ENCODE measurements around the gene RICTOR. TPM values are rescaled to one million over a fixed set of nuclear protein-coding genes. Genes with fewer than 3 reads are reported as not detected.

RICTOR gene
- total and polyA plus RNA-seq, 9 of the 15 experiments (the other 6 are each of a cell fraction or from before 2014, with no cell fraction given), result 13.9 to 46.6 (median 22.6) TPM

- Histone ChIP-seq H3K9me3 (replicated peaks; ENCODE audit: control insufficient read depth, insufficient read depth, low read depth, low read length) (no peaks in the 10 kb centered on the region; the same call in 1 of the 2 replicates), H4K20me1 (replicated peaks; ENCODE audit: control insufficient read depth, insufficient read depth, low read length) (no peaks in the 10 kb centered on the region), H3K79me2 (ENCODE audit: control insufficient read depth, insufficient read depth, low read length) (no peaks in the 10 kb centered on the region), H2AFZ (ENCODE audit: low read depth, low read length) (peak overlapping the region; percentile 32; the same call in 1 of the 2 replicates), H3K4me2 (ENCODE audit: insufficient read depth, low read length) (no peak overlapping the region), H3K9ac (ENCODE audit: insufficient read depth in 1 of 2, low read depth in 2 of 2, low read length in 2 of 2) (no peak overlapping the region), H3K27ac (ENCODE audit: extremely low read depth, low read depth, low read length) (no peak overlapping the region), H3K4me3 (no peak overlapping the region), H3K36me3 (ENCODE audit: control insufficient read depth, insufficient read depth, low read length) (no peaks in the 10 kb centered on the region), H3K27me3 (ENCODE audit: control insufficient read depth in 2 of 2, insufficient read depth in 2 of 2, low read length in 2 of 2) (no peaks in the 10 kb centered on the region), H3K9me1 (ENCODE audit: control insufficient read depth, insufficient read depth, low read length) (no peaks in the 10 kb centered on the region), H3K4me1 (replicated peaks in 1 of 2; ENCODE audit: control insufficient read depth in 2 of 2, insufficient read depth in 2 of 2, low read length in 2 of 2) (peaks cover 0 to 2% of the 10 kb centered on the region in 2 experiments; a peak in 2 of 5 replicates)
- ChIA-PET POLR2A (interaction anchor here (0.7 to 2.1 kb wide), 2 partner anchors 8 to 697 kb away, joined by 3 to 5 read pairs; no protein-coding TSS in a partner anchor), CTCF (ENCODE audit: low intra/inter-chr PET ratio) (interaction anchor here (0.7 kb wide), 1 partner anchor 11 kb away, joined by 3 read pairs; no protein-coding TSS in a partner anchor)
- 45% methylated on average over 4 of the region's 4 CpGs for WGBS (ENCODE audit: insufficient coverage, low coverage, missing lambda C conversion rate)
- intact Hi-C loops (cut with micrococcal nuclease) (no loop called here), in situ Hi-C loops (cut with MboI) (no loop called here)
- ATAC-seq (peak; percentile 76), DNase-seq (ENCODE audit: extremely low read depth in 1 of 4, low spot score in 3 of 4) (no peak), FAIRE-seq (no peak)
- BruUV-seq (replicated peaks), result no TSS peak
- TF ChIP-seq RFX5 (IDR thresholded peaks at IDR 0.05; ENCODE audit: low read depth, low read length) (no peak), JUNB (CRISPR knock-in tag; conservative IDR thresholded peaks at IDR 0.05) (no peak), CAMTA2 (CRISPR knock-in tag; conservative IDR thresholded peaks at IDR 0.05) (no peak), TARDBP (IDR thresholded peaks at IDR 0.05) (no peak), GATA2 (CRISPR knock-in tag; IDR thresholded peaks at IDR 0.05) (no peak), SMARCA4 (IDR thresholded peaks at IDR 0.05) (no peak), ZNF174 (CRISPR knock-in tag; IDR thresholded peaks at IDR 0.05) (no peak), EP300 (IDR thresholded peaks at IDR 0.05; ENCODE audit: low read length) (no peak), NFE2 (IDR thresholded peaks at IDR 0.05; ENCODE audit: low read depth) (peak; percentile 85), HDAC1 (IDR thresholded peaks at IDR 0.05) (no peak), HEY1 (CRISPR knock-in tag; IDR thresholded peaks at IDR 0.05; ENCODE audit: borderline replicate concordance) (no peak), PML (IDR thresholded peaks at IDR 0.05; ENCODE audit: low read length) (no peak), RBM25 (IDR thresholded peaks at IDR 0.05; ENCODE audit: low read depth, low read length, severe bottlenecking) (no peak), POU5F1 (IDR thresholded peaks at IDR 0.05; ENCODE audit: borderline replicate concordance, low read depth, low read length, partially characterized antibody) (no peak), NFYB (IDR thresholded peaks at IDR 0.05; ENCODE audit: extremely low read depth, insufficient read length) (no peak), KDM5B (IDR thresholded peaks at IDR 0.05; ENCODE audit: insufficient replicate concordance, low read depth, low read length) (no peak), STAT6 (CRISPR knock-in tag; IDR thresholded peaks at IDR 0.05) (no peak)
- TF ChIP-seq, protein P1, sequence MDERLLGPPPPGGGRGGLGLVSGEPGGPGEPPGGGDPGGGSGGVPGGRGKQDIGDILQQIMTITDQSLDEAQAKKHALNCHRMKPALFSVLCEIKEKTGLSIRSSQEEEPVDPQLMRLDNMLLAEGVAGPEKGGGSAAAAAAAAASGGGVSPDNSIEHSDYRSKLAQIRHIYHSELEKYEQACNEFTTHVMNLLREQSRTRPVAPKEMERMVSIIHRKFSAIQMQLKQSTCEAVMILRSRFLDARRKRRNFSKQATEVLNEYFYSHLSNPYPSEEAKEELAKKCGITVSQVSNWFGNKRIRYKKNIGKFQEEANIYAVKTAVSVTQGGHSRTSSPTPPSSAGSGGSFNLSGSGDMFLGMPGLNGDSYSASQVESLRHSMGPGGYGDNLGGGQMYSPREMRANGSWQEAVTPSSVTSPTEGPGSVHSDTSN (CRISPR knock-in tag; IDR thresholded peaks at IDR 0.05; ENCODE audit: low read depth), result no peak
- TF ChIP-seq, protein P1 (tag; conservative IDR thresholded peaks at IDR 0.05; ENCODE audit: low read depth), result peak; percentile 85
These were observed 18.6 kb upstream of the RICTOR start for GRCh38 chr5:39092581-39093351.
